Pancreas (tissue), 10 donors: ENCODE data around the gene FAM53A. TPM values are rescaled to one million over a fixed set of nuclear protein-coding genes. Genes with fewer than 3 reads are reported as not detected.
A peak's percentile ranks its signal among the peaks of the same experiment; 100 is the strongest.

Experiments
- ATAC-seq, 4 donors: fragments of 200-7000 bp; cut with Tn5 transposase; one replicate each; pipeline versions ENCODE4 v1.8.0 to v1.9.1; 2020; ENCODE audit warnings: mild to moderate bottlenecking in 4 of 4, moderate library complexity in 4 of 4
- DNase-seq, 6 donors: peaks; one replicate each; pipeline ENCODE4 v3.0.0-alpha.2; 2020
- FAIRE-seq: peaks from 2 replicates; lab custom pipeline; 2012; peaks lifted over from hg19 to GRCh38; lab: Jason Lieb, UNC
- H3K27ac ChIP-seq, 4 donors: fragments of 200-600 bp; sonication (generic); 1 replicate in 3 of 4; 2 replicates in 1 of 4; pipeline versions ENCODE4 v1.5.0 to v1.8.0; 2020
- H3K27me3 ChIP-seq, 4 donors: fragments of 200-600 bp; one replicate each; pipeline ENCODE4 v1.8.0; 2021
- H3K36me3 ChIP-seq, 3 donors: fragments of 200-600 bp; sonication (generic) in 1 of 3; one replicate each; pipeline versions ENCODE4 v1.5.0 to v1.8.0; 2020 to 2021
- H3K4me1 ChIP-seq, 3 donors: fragments of 200-600 bp; one replicate each; pipeline ENCODE4 v1.8.0; 2021
- H3K4me3 ChIP-seq, 4 donors: fragments of 200-600 bp; sonication (generic) in 2 of 4; one replicate each; pipeline versions ENCODE4 v1.5.0 to v1.8.0; 2020 to 2021
- H3K9me3 ChIP-seq, 4 donors: fragments of 200-600 bp; one replicate each; pipeline ENCODE4 v1.8.0; 2021
- CTCF ChIP-seq, 4 donors: fragments of 200-600 bp; sonication (generic) in 3 of 4; IDR thresholded peaks; one replicate each; pipeline versions ENCODE4 v1.5.0 to v1.8.0; 2021; ENCODE audit warnings: antibody characterized with exemption in 4 of 4
- WGBS, 2 donors: extraction: QIAGEN DNeasy Blood & Tissue Kit; methylation state at CpG; one replicate each; pipeline ENCODE4 v1.1.7; 2013; 5-methylcytosine and 5-hydroxymethylcytosine counted together
- intact Hi-C, 3 donors: fragments of 100-400 bp; cut with DNase I; formaldehyde crosslinking; loops; one replicate each; pipeline versions ENCODE4 v1.11.1 to v1.14.2; 2022
- polyA plus RNA-seq, 2 donors: library from polyadenylated mRNA; stranded (reverse); fragments of 200-250 nt; gene quantifications; one replicate each; pipeline ENCODE4 v1.2.3, GENCODE V29; 2013
- total RNA-seq, 6 donors: library from RNA; stranded (reverse); fragmentation: NEBNext Ultra II Directional in 4 of 6; extraction: Animal tissue kit (Norgen Biotek cat#: 25700) in 4 of 6; gene quantifications; one replicate each; pipeline versions ENCODE4 v1.2.1 to v1.2.4, GENCODE V29; 2021 to 2023
- donor health status: healthy with polysubstance abuse.
- donor health status: DM: no; HTN: no; CAD: no; lungs with moderate emphysema.
- donor health status: DM: no; HTN: no; CAD: no.
- donor health status: control.
- donor health status: control.
- donor health status: Bipolar disorder and iron deficiency.
- donor health status: DM: yes; HTN: yes; CAD: no.
- donor health status: DM: no; HTN: no; CAD: no.
- donor health status: DM: no; HTN: no; CAD: no.
- donor health status: DM: yes; HTN: yes; CAD: no.

The FAM53A gene
- total and polyA plus RNA-seq, 8 donors = 0.60 to 2.7 (median 1.3) TPM

DNA sequence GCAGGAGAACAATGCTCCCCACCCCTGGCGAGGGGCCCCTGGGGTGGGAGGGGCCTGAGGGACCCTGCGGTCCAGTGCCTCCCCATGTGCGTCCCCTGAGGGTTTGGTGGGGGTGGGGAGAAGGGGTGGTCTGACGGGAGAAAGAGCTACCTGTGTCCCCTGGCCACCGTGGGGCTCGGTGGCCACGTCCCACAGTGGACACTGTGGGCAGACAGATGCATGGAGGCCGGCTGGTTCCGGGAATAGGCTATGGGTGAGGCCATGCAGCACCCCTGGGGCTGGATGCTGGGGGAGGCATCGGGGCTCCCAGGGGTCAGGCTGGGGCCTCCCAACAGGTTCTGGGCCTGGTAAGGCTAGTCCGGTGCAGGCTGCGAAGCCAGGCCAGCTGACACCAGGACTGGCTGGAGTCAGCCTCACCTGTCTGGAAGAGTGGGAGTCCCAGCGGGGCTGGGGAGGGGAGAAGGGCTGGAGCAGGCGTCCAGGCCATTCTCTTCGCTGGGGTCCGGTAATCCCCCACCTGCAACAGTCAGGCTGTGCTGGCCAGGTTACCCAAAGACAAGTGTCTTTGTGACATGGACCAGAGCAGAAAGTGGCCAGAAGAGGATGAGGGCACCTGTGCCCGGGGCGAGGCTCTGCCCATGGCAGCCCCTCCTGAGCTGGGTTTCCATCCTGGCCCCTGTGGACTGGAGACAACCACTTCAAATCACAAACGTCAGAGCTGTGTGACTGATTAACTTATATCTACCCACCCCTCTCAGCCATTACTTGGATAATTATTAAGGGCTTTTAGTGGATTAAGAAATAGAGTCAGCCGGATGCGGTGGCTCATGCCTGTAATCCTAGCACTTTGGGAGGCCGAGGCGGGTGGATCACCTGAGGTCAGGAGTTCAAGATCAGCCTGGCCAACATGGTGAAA lies 1.4 kb upstream of the FAM53A start:
- no peak for FAIRE-seq
- Histone ChIP-seq H3K4me3 (peak overlapping the region in 1 of 4 donors; percentile 59), H3K27ac (peak overlapping the region in 1 of 4 donors; percentile 46), H3K27me3 (no peaks in the 10 kb centered on the region), H3K36me3 (no peaks in the 10 kb centered on the region), H3K9me3 (no peaks in the 10 kb centered on the region), H3K4me1 (no peaks in the 10 kb centered on the region)
- ATAC-seq = no peak
- 75 to 76% methylated on average over 22 to 23 of the region's 23 CpGs for WGBS, 2 donors
- intact Hi-C loops = no loop called here
- no peak for TF ChIP-seq CTCF (IDR thresholded peaks at IDR 0.05)
- peak in 5 of 6 donors; percentile 19 to 63 (median 29) for DNase-seq

DNA sequence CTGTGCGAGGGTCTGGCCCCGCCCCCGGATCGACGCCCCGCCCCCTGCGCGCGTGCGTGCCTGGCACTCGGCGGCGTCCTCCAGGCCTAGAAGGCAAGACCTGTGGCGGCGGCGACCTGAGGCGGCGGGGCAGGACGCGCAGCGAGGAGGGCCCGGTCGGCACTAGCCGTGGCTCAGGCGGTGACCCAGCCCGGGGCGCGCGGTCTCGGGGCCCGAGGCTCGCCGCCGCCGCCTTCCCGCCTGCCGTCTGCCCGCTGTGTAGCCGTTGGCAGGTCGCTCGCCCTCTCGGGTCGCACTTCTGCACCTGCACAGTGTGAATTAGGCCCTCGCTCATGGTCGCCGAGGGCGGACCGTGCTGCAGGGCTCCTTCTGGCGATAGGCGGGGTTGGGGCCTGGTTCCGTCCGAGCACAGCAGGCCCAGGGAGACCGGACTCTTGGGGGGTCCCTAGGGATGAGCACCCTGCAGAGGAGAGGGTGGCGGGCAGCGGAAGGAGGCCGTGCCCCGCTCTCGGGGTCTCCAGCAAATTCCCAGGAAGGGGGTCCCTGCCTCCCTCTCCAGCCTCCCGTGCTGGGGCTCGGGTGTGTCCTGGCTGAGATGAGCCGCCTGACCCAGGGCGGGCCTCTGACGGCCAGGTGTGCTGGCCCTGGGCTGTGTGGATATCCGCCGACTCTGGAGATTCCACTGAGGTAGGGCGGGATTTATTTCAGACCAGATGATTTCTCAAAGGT lies 557 bp upstream of the FAM53A start:
- WGBS, 2 donors = 31 to 35% methylated on average over 46 to 66 of the region's 66 CpGs
- FAIRE-seq = no peak
- peak in 2 of 6 donors; percentile 32 to 97 for DNase-seq

DNA sequence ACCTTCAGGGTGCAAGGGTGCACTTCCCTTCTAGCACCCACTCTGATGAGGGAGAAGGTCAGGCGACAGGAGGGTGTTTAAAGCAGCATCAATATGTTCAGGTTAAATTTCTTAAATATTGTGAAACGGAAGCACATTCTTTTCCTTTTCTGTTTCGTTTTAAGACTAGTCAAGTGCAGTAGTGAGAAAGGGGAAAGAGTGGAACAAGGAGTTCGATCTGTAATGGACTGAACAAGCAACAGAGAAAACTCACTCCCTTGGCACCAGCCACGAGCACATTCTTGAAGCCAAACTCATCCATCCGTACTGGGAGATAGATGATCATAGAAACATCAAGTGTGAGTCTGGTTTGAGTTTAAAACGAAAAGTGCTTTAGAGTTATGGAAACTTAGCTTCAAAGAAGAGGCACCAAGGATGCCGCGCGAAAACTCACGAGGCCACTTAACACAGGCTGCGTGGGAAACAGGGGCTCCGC lies 815 bp downstream of the FAM53A start:
- FAIRE-seq = peak; percentile 29
- H3K4me3 ChIP-seq = peak overlapping the region; percentile 47 to 77 (median 55)
- no peaks in the 10 kb centered on the region for H3K27me3 ChIP-seq
- H3K27ac ChIP-seq = peak overlapping the region; percentile 25 to 57 (median 46)
- H3K9me3 ChIP-seq = no peaks in the 10 kb centered on the region
- peak in 1 of 6 donors; percentile 24 for DNase-seq
- WGBS, 2 donors = 15 to 18% methylated on average over 13 of the region's 13 CpGs
- H3K36me3 ChIP-seq = no peaks in the 10 kb centered on the region
- H3K4me1 ChIP-seq = no peaks in the 10 kb centered on the region
- TF ChIP-seq CTCF (IDR thresholded peaks at IDR 0.05) = no peak
- intact Hi-C loops = no loop called here
- peak in 1 of 4 donors; percentile 5 for ATAC-seq

More for the DNA sequence above, 557 bp upstream of the FAM53A start:
- TF ChIP-seq CTCF (IDR thresholded peaks at IDR 0.05) = no peak
- H3K4me3 ChIP-seq = peak overlapping the region; percentile 19 to 59 (median 40)
- H3K36me3 ChIP-seq = no peaks in the 10 kb centered on the region
- intact Hi-C loops = no loop called here
- H3K9me3 ChIP-seq = no peaks in the 10 kb centered on the region
- no peaks in the 10 kb centered on the region for H3K4me1 ChIP-seq
- peak overlapping the region in 3 of 4 donors; percentile 46 to 61 (median 55) for H3K27ac ChIP-seq
- peak; percentile 2 to 17 (median 8) for ATAC-seq
- no peaks in the 10 kb centered on the region for H3K27me3 ChIP-seq

DNA sequence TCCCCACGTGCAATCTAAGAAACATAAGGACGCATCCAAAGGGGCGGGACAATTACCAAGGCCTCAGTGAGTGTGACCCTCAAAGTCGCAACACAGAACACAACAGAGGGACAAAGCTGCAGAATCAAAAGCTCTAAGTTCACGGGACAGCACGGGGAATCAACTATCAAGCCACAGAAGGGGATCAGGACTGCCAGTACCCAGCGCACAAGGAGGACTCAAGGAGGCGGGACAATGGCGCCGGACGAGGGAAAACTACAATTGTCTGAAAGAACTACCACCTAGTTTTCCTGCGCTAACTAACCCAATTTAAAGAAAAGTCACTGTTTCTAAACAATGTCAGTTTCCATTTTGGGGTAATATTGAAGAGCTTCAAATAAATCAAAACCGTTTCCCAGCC lies 1.3 kb downstream of the FAM53A start:
- peak overlapping the region in 1 of 4 donors; percentile 77 for H3K4me3 ChIP-seq

More for the DNA sequence above, 1.3 kb downstream of the FAM53A start:
- no peak for ATAC-seq
- Histone ChIP-seq H3K27ac (no peak overlapping the region), H3K36me3 (no peaks in the 10 kb centered on the region), H3K4me1 (no peaks in the 10 kb centered on the region), H3K27me3 (no peaks in the 10 kb centered on the region), H3K9me3 (no peaks in the 10 kb centered on the region)
- FAIRE-seq = no peak
- intact Hi-C loops = no loop called here
- WGBS, 2 donors = 94 to 97% methylated on average over 13 of the region's 13 CpGs
- no peak for TF ChIP-seq CTCF (IDR thresholded peaks at IDR 0.05)
- peak in 1 of 6 donors; percentile 32 for DNase-seq
